Measurements from ENCODE around the gene SV2A.

DNA sequence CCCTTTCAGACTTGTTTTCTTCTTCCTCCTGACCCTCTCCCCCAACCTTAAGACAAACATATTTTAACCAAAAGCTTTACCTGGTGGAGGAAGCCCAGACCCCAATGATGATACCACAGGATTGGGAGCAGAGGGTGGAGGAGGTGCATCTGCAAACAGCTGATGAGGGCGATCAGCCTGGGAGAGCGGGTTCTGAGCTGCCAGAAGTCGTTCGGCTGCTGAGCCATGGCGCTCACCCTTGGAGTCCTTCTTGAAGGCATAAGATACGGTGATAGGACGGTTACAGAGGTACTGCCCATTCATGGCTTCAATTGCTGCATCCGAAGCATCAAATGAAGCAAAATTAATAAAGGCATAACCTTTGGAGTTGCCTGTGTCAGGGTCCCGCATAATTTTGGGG lies 8.7 kb upstream of the SV2A start:
- TF ChIP-seq CTCF (IDR thresholded peaks at IDR 0.05) (no peak), POLR2A (IDR thresholded peaks at IDR 0.05) (no peak)

Measured in prostate gland (tissue), 2 donors.